ENCODE results near the gene ICAM2.
"Not testable (repeated sequence)": the region's sequence is repeated elsewhere in the genome, so short reads cannot be mapped to it uniquely, and the experiment has no call there.

The ICAM2 gene

GRCh38 chr17:64037180-64037579 lies 16.7 kb upstream of the ICAM2 start:
- ATAC-seq (replicated peaks) (no peak), DNase-seq (no peak)
- Mint-ChIP-seq H3K27ac (no peak overlapping the region), H3K4me3 (no peak overlapping the region), H3K4me1 (peaks cover 0 to 2% of the 10 kb centered on the region in 2 donors), H3K9me3 (no peaks in the 10 kb centered on the region), H3K27me3 (no peaks in the 10 kb centered on the region), H3K36me3 (peaks cover 10 to 12% of the 10 kb centered on the region in 2 donors)

GRCh38 chr17:64036198-64036922 lies 15.9 kb upstream of the ICAM2 start:
- H3K27ac Mint-ChIP-seq = no peak overlapping the region
- no peaks in the 10 kb centered on the region for H3K9me3 Mint-ChIP-seq
- H3K4me3 Mint-ChIP-seq = no peak overlapping the region
- H3K4me1 Mint-ChIP-seq = peaks cover 0 to 2% of the 10 kb centered on the region in 2 donors
- no peaks in the 10 kb centered on the region for H3K27me3 Mint-ChIP-seq
- H3K36me3 Mint-ChIP-seq = peaks cover 8 to 9% of the 10 kb centered on the region in 2 donors
- ATAC-seq (replicated peaks) (no peak), DNase-seq (no peak)

- Mint-ChIP-seq H3K9me3 (no peaks in the 10 kb centered on the region), H3K4me3 (no peak overlapping the region), H3K4me1 (no peaks in the 10 kb centered on the region), H3K27me3 (no peaks in the 10 kb centered on the region), H3K27ac (no peak overlapping the region), H3K36me3 (peaks cover 3 to 4% of the 10 kb centered on the region in 2 donors)
- DNase-seq (no peak), ATAC-seq (replicated peaks) (no peak)
These were observed 11.6 kb upstream of the ICAM2 start for GRCh38 chr17:64032081-64032480.

- DNase-seq (peak; percentile 48), ATAC-seq (replicated peaks) (peak; percentile 68 to 81)
- Mint-ChIP-seq H3K27ac (no peak overlapping the region), H3K27me3 (no peaks in the 10 kb centered on the region), H3K9me3 (no peaks in the 10 kb centered on the region), H3K36me3 (no peaks in the 10 kb centered on the region), H3K4me3 (no peak overlapping the region), H3K4me1 (peaks cover 5 to 23% of the 10 kb centered on the region in 2 donors)
These were observed 8.5 kb upstream of the ICAM2 start for GRCh38 chr17:64028874-64029464.

DNA sequence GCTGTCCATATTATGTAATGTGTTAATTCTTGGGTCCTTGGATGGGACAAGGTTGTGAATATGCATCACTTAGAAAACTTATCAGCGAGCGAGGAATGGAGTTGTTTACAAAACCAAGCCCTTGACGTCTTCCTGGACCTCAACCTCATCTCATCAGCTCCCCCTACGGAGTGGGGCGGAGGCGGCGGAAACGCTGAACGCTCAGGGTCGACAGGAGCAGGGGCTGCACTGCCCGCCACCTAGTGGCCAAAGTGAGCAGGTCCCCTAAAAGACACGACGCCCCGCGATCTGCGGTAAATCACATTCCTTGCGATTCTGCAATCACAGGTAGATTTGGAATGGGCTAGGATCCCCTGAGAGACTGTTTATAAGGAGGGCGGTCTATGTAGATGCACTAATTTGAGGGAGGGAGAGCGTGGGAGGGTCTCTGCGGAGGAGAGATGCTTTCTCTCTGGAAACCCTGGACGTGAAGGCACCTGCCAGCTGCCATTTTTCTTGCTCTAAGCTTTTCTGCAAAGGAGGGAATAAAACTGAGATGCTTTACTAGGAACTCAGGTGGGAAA lies 5.4 kb upstream of the ICAM2 start:
- peak; percentile 88 to 93 for ATAC-seq (replicated peaks)
- peak overlapping the region; percentile 81 to 82 for H3K4me3 Mint-ChIP-seq
- peaks cover 13 to 48% of the 10 kb centered on the region in 2 donors for H3K4me1 Mint-ChIP-seq

GRCh38 chr17:64024781-64025731 lies 4.6 kb upstream of the ICAM2 start:
- H3K27ac Mint-ChIP-seq = peak overlapping the region; percentile 68
- peaks cover 15 to 49% of the 10 kb centered on the region in 2 donors for H3K4me1 Mint-ChIP-seq
- H3K27me3 Mint-ChIP-seq = no peaks in the 10 kb centered on the region
- no peaks in the 10 kb centered on the region for H3K9me3 Mint-ChIP-seq
- H3K36me3 Mint-ChIP-seq = no peaks in the 10 kb centered on the region
- no peak for DNase-seq
- ATAC-seq (replicated peaks) = no peak
- peak overlapping the region; percentile 81 to 82 for H3K4me3 Mint-ChIP-seq

More for the DNA sequence above, 5.4 kb upstream of the ICAM2 start:
- Mint-ChIP-seq H3K27ac (no peak overlapping the region), H3K27me3 (no peaks in the 10 kb centered on the region), H3K36me3 (no peaks in the 10 kb centered on the region), H3K9me3 (no peaks in the 10 kb centered on the region)
- peak; percentile 80 for DNase-seq

DNA sequence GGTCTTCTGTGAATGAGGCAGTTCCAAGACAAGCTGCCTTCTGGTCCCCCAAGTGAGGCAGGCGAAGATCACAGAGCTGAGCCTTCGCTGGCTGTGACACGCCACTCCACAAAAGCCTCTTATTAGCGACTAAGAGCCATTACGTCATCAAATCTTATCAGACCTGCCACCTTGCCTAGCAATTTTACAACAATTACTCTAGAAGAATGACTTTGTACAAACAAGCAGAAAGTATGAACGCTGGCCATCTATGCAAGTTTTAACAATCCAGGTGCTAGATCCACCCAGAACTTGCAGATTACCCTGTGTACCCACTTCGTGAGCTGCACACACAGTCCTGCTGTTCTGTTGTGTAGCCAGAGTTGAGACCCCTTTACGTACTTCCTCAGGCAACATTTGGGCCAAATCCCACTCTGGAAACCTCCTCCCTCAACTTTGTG lies 3.8 kb upstream of the ICAM2 start:
- no peaks in the 10 kb centered on the region for H3K36me3 Mint-ChIP-seq
- H3K27me3 Mint-ChIP-seq = no peaks in the 10 kb centered on the region
- H3K4me1 Mint-ChIP-seq = peaks cover 16 to 49% of the 10 kb centered on the region in 2 donors
- H3K27ac Mint-ChIP-seq = peak overlapping the region; percentile 65
- no peaks in the 10 kb centered on the region for H3K9me3 Mint-ChIP-seq
- ATAC-seq (replicated peaks) = no peak
- no peak overlapping the region for H3K4me3 Mint-ChIP-seq
- DNase-seq = no peak

- peak overlapping the region in 1 of 2 donors; percentile 23 for H3K4me3 Mint-ChIP-seq
- peaks cover 0 to under 1% of the 10 kb centered on the region in 2 donors for H3K36me3 Mint-ChIP-seq
These were observed 2.2 kb upstream of the ICAM2 start for GRCh38 chr17:64022611-64023063.

DNA sequence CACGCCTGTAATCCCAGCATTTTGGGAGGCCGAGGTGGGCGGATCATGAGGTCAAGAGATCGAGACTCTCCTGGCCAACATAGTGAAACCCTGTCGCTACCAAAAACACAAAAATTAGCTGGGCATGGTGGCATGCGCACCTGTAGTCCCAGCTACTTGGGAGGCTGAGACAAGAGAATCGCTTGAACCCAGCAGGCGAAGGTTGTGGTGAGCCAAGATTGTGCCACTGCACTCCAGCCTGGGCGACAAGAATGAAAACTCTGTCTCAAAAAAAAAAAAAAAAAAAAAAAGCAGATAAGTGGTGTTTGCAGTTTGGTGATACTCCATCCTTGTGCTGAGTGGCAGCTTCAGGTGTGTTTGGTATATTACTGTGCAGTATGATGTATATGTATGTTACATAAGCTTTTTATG lies 877 bp downstream of the ICAM2 start:
- ATAC-seq (replicated peaks) = peak; percentile 21 to 27
- not testable (repeated sequence) for H3K9me3 Mint-ChIP-seq, DNase-seq, H3K27me3 Mint-ChIP-seq, H3K36me3 Mint-ChIP-seq
- peaks cover 30 to 73% of the 10 kb centered on the region in 2 donors for H3K4me1 Mint-ChIP-seq
- H3K4me3 Mint-ChIP-seq = peak overlapping the region; percentile 92
- H3K27ac Mint-ChIP-seq = peak overlapping the region; percentile 98

More at GRCh38 chr17:64022611-64023063, 2.2 kb upstream of the ICAM2 start:
- peak overlapping the region; percentile 79 for H3K27ac Mint-ChIP-seq
- no peak for DNase-seq
- no peak for ATAC-seq (replicated peaks)
- no peaks in the 10 kb centered on the region for H3K9me3 Mint-ChIP-seq
- H3K27me3 Mint-ChIP-seq = no peaks in the 10 kb centered on the region
- H3K4me1 Mint-ChIP-seq = peaks cover 19 to 59% of the 10 kb centered on the region in 2 donors

DNA sequence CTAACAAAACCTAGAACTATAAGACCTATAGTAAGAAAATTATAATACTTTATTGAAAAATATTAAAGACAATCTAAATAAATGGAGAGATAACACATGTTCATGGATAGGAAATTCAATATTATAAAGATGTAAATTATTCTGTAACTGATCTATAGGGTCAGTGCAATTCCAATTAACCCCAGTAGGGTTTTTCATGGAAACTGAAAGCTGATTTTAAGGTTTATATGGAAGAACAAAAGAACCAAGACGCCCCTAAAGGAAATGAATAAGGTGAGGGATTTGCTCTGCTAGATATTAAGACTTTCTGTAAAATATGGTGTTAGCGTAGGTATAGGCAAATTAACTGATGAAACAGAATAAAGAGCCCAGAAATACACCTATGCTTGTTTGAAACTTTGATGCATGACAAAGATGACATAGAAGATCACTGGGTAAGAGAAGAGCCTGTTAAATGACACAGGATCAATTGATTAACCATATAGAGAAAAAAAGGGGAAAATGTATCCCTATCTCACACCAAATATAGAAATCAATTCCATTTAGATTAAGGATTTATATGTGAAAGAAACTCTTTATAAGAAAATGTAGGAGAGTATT lies 3.0 kb downstream of the ICAM2 start:
- ATAC-seq (replicated peaks) (no peak), DNase-seq (no peak)
- peaks cover 35 to 71% of the 10 kb centered on the region in 2 donors for H3K4me1 Mint-ChIP-seq
- no peaks in the 10 kb centered on the region for H3K9me3 Mint-ChIP-seq
- H3K36me3 Mint-ChIP-seq = peaks cover 3 to 4% of the 10 kb centered on the region in 2 donors
- H3K27ac Mint-ChIP-seq = peak overlapping the region; percentile 90
- no peaks in the 10 kb centered on the region for H3K27me3 Mint-ChIP-seq
- peak overlapping the region; percentile 62 to 78 for H3K4me3 Mint-ChIP-seq

GRCh38 chr17:64016974-64017373 lies 3.5 kb downstream of the ICAM2 start:
- Mint-ChIP-seq H3K27ac (peak overlapping the region; percentile 33), H3K36me3 (peaks cover 3 to 4% of the 10 kb centered on the region in 2 donors), H3K4me3 (peak overlapping the region; percentile 52 to 77), H3K27me3 (no peaks in the 10 kb centered on the region), H3K4me1 (peaks cover 34 to 67% of the 10 kb centered on the region in 2 donors), H3K9me3 (no peaks in the 10 kb centered on the region)
- DNase-seq (no peak), ATAC-seq (replicated peaks) (no peak)

DNA sequence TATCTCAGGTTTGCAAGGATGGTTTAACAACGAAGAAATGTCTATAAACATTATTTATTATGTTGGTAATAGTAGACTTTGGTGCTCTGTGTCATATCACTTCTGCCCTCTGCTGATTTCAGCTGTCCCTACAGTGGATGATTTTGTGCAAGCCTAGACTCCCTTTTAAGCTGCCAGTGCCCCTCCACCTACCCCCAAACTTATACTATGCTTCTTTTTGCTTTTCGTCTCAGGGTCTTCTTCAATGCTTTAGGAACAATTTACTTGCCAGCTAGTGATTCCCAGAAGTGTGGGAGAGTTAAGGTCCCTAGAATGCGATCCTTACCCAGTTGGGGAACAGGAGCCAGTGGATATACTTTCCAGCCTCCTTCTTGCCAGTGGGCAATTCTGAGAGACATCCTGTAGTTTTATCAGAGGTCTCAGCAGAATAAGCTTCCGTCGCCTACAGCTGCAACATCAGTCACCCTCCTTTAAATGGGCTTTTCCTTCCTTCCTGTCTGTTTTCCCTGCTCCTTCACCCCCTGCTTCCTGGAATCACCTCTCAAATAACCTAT lies 4.1 kb downstream of the ICAM2 start:
- Mint-ChIP-seq H3K4me3 (peak overlapping the region; percentile 52 to 77), H3K4me1 (peaks cover 36 to 69% of the 10 kb centered on the region in 2 donors), H3K27me3 (no peaks in the 10 kb centered on the region), H3K27ac (peak overlapping the region; percentile 84), H3K36me3 (peaks cover 7 to 8% of the 10 kb centered on the region in 2 donors), H3K9me3 (no peaks in the 10 kb centered on the region)
- ATAC-seq (replicated peaks) (no peak), DNase-seq (no peak)

DNA sequence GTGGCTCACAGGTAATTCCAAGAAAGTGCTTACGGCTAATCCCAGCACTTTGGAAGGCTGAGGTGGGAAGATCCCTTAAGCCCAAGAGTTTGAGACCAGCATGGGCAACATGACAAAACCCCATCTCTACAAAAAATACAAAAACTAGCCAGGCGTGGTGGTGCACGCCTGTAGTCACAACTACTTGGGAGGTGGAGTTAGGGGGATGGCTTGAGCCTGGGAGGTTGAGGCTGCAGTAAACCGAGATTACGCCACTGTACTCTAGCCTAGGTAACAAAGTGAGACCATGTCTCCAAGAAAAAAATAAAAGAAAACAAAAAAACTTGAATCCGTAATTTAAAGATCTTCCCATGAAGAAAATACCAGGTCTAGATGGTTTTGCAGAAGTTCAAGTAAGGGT lies 5.0 kb downstream of the ICAM2 start:
- no peaks in the 10 kb centered on the region for H3K9me3 Mint-ChIP-seq
- no peaks in the 10 kb centered on the region for H3K27me3 Mint-ChIP-seq
- ATAC-seq (replicated peaks) (no peak), DNase-seq (no peak)
- peaks cover 33 to 71% of the 10 kb centered on the region in 2 donors for H3K4me1 Mint-ChIP-seq
- H3K36me3 Mint-ChIP-seq = peaks cover 7 to 8% of the 10 kb centered on the region in 2 donors
- peak overlapping the region; percentile 76 for H3K27ac Mint-ChIP-seq
- H3K4me3 Mint-ChIP-seq = peak overlapping the region; percentile 25 to 65
